Amygdala (tissue), 56 donors: ENCODE measurements around the gene EHBP1.

Source experiments
- DNase-seq, 56 donors: peaks; one replicate each; lab custom pipeline; 2025; lab: John Stamatoyannopoulos, UW

EHBP1 gene

GRCh38 chr2:62705007-62705829, at the start of gene EHBP1:
TSS of gene EHBP1 (plus strand) at chr2:62705713. CDS start at chr2:62707192, 1,479 bp downstream.
- DNase-seq, result peak; percentile 35 to 100 (median 97)

- DNase-seq, result no peak
Observed at GRCh38 chr2:62657783-62658182, 47.7 kb upstream of the EHBP1 start.

GRCh38 chr2:62658891-62659290, 46.6 kb upstream of the EHBP1 start:
- no peak for DNase-seq

- no peak for DNase-seq
Observed at GRCh38 chr2:62660087-62660486, 45.4 kb upstream of the EHBP1 start.

- DNase-seq, result no peak
Observed at GRCh38 chr2:62660582-62661262, 44.8 kb upstream of the EHBP1 start.

- no peak for DNase-seq
Observed at GRCh38 chr2:62661263-62661635, 44.3 kb upstream of the EHBP1 start.

GRCh38 chr2:62662131-62662530, 43.4 kb upstream of the EHBP1 start:
- DNase-seq, result no peak

GRCh38 chr2:62662554-62662953, 43.0 kb upstream of the EHBP1 start:
- peak in 6 of 56 donors; percentile 0 to 7 (median 2) for DNase-seq

GRCh38 chr2:62663411-62663810, 42.1 kb upstream of the EHBP1 start:
- no peak for DNase-seq

- no peak for DNase-seq
Observed at GRCh38 chr2:62663920-62664795, 41.4 kb upstream of the EHBP1 start.

GRCh38 chr2:62665446-62665845, 40.1 kb upstream of the EHBP1 start:
- DNase-seq, result no peak

- DNase-seq, result no peak
Observed at GRCh38 chr2:62669180-62669579, 36.3 kb upstream of the EHBP1 start.

GRCh38 chr2:62672601-62673000, 32.9 kb upstream of the EHBP1 start:
- DNase-seq, result no peak

- no peak for DNase-seq
Observed at GRCh38 chr2:62675062-62675461, 30.5 kb upstream of the EHBP1 start.

GRCh38 chr2:62685256-62685655, 20.3 kb upstream of the EHBP1 start:
- DNase-seq, result no peak

GRCh38 chr2:62686012-62686685, 19.4 kb upstream of the EHBP1 start:
- no peak for DNase-seq

- no peak for DNase-seq
Observed at GRCh38 chr2:62687636-62688035, 17.9 kb upstream of the EHBP1 start.

- no peak for DNase-seq
Observed at GRCh38 chr2:62688771-62689170, 16.7 kb upstream of the EHBP1 start.

- DNase-seq, result no peak
Observed at GRCh38 chr2:62691186-62691585, 14.3 kb upstream of the EHBP1 start.

- DNase-seq, result no peak
Observed at GRCh38 chr2:62692225-62692624, 13.3 kb upstream of the EHBP1 start.
